K562 (cell line): ENCODE data around the gene ZNF513. TPM values are rescaled to one million over a fixed set of nuclear protein-coding genes. Genes with fewer than 3 reads are reported as not detected.

Source experiments
- CBX1 ChIP-seq: sonication (generic); IDR thresholded peaks from 2 replicates; pipeline ENCODE4 v1.6.1; 2016; ENCODE audit warnings: antibody characterized with exemption, low read depth, mild to moderate bottlenecking
- CREM ChIP-seq: IDR thresholded peaks from 2 replicates; pipeline ENCODE4 v1.6.1; 2014; ENCODE audit warnings: antibody characterized with exemption, low read depth
- E2F8 ChIP-seq: fragments of 450-650 bp; IDR thresholded peaks from 2 replicates; pipeline ENCODE4 v1.7.1; 2018; ENCODE audit warnings: mild to moderate bottlenecking, low read depth; ENCODE audit not compliant: partially characterized antibody
- FOXJ3 ChIP-seq: sonication (generic); formaldehyde crosslinking; IDR thresholded peaks from 2 replicates; pipeline ENCODE4 v1.4.0; 2020; ENCODE audit warnings: mild to moderate bottlenecking, missing genetic modification reagents
- GTF3C2 ChIP-seq: IDR thresholded peaks from 3 replicates; pipeline ENCODE4 v1.6.1; 2011; ENCODE audit warnings: borderline replicate concordance, mild to moderate bottlenecking, moderate library complexity; ENCODE audit not compliant: insufficient read length; ENCODE audit errors: extremely low read depth
- HEY1 ChIP-seq: fragments of 250-450 bp; sonication (Bioruptor Pico); IDR thresholded peaks from 2 replicates; pipeline ENCODE4 v1.5.0; 2020; ENCODE audit warnings: mild to moderate bottlenecking, moderate library complexity, borderline replicate concordance
- NFE2 ChIP-seq: IDR thresholded peaks from 2 replicates; pipeline ENCODE4 v1.6.1; 2014; ENCODE audit warnings: antibody characterized with exemption, low read depth
- NFE2L1 ChIP-seq: fragments of 450-650 bp; IDR thresholded peaks from 2 replicates; pipeline ENCODE4 v1.6.1; 2016; ENCODE audit warnings: missing genetic modification characterization, low read depth, mild to moderate bottlenecking, missing compliant biosample characterization, moderate library complexity, borderline replicate concordance
- POLR2G ChIP-seq: fragments of 200-400 bp; formaldehyde crosslinking; IDR thresholded peaks from 2 replicates; pipeline ENCODE4 v1.6.1; 2017; ENCODE audit warnings: low read depth, mild to moderate bottlenecking, antibody characterized with exemption, low read length, moderate library complexity
- SMARCE1 ChIP-seq: fragments of 450-650 bp; IDR thresholded peaks from 2 replicates; pipeline ENCODE4 v1.7.1; 2016; ENCODE audit warnings: mild to moderate bottlenecking
- SP1 ChIP-seq: sonication (generic); formaldehyde crosslinking; IDR thresholded peaks from 2 replicates; pipeline ENCODE4 v1.8.1; 2022; ENCODE audit warnings: mild to moderate bottlenecking, missing genetic modification reagents
- TCF7 ChIP-seq: sonication (generic); IDR thresholded peaks from 2 replicates; pipeline ENCODE4 v1.6.1; 2016; ENCODE audit warnings: antibody characterized with exemption, borderline replicate concordance
- ZNF239 ChIP-seq: fragments of 250-450 bp; sonication (Bioruptor Pico); IDR thresholded peaks from 2 replicates; pipeline ENCODE4 v1.4.0; 2020; ENCODE audit warnings: mild to moderate bottlenecking
- polyA plus RNA-seq, 8 experiments: library from polyadenylated mRNA; depleted of rRNA in 4 of 8; stranded (reverse) in 5 of 8; unstranded in 3 of 8; fragments of >200 nt; fragmentation: Nextera tagmentation in 2 of 8; fragmentation: Illumina TruSeq in 1 of 8; extraction: Ambion mirVana in 2 of 8; extraction: Trizol in 1 of 8; gene quantifications; 2 replicates each; pipeline versions ENCODE4 v1.2.1 to v1.2.3, GENCODE V29; 2011 to 2014; ENCODE audit warnings: inconsistent platforms in 1 of 8, missing spikeins in 1 of 8
- total RNA-seq, 7 experiments: library from RNA; depleted of rRNA in 6 of 7; stranded (reverse); fragments of >200 nt in 6 of 7; fragmentation: Illumina TruSeq in 2 of 7; extraction: Trizol in 2 of 7; gene quantifications; 2 replicates each; pipeline versions ENCODE4 v1.2.1 to v1.2.3, GENCODE V29; 2011 to 2021; ENCODE audit warnings: low replicate concordance in 1 of 7
- TF ChIP-seq, protein P1 (sequence below): fragments of 450-650 bp; IDR thresholded peaks from 2 replicates; pipeline ENCODE4 v1.6.1; 2017; ENCODE audit warnings: antibody characterized with exemption
- TF ChIP-seq, protein P2 (sequence below): fragments of 250-450 bp; sonication (Bioruptor Pico); IDR thresholded peaks from 2 replicates; pipeline ENCODE4 v1.5.1; 2021; ENCODE audit warnings: mild to moderate bottlenecking
- TF ChIP-seq, protein P3 (sequence below): fragments of 450-650 bp; IDR thresholded peaks from 2 replicates; pipeline ENCODE4 v1.7.0; 2016; ENCODE audit warnings: borderline replicate concordance

Gene ZNF513
- total and polyA plus RNA-seq, 9 of the 15 experiments (the other 6 are each of a cell fraction or from before 2014, with no cell fraction given), result 0.04 to 13.6 (median 4.4) TPM

GRCh38 chr2:27356382-27357181 is 24.0 kb downstream of the ZNF513 start, which contains the start of gene GTF3C2 (continued):
- TF ChIP-seq E2F8 (peak; percentile 85), NFE2 (no peak), FOXJ3 (CRISPR knock-in tag) (no peak), GTF3C2 (no peak), ZNF239 (no peak), POLR2G (peak; percentile 90), SMARCE1 (peak; percentile 43; the same call in 1 of the 2 replicates), CBX1 (no peak), CREM (peak; percentile 98), HEY1 (CRISPR knock-in tag) (no peak), NFE2L1 (no peak), SP1 (peak; percentile 76), TCF7 (0 out of 2 replicates have a peak, but pooled peaks have one; percentile 24)
- TF ChIP-seq, protein P1, sequence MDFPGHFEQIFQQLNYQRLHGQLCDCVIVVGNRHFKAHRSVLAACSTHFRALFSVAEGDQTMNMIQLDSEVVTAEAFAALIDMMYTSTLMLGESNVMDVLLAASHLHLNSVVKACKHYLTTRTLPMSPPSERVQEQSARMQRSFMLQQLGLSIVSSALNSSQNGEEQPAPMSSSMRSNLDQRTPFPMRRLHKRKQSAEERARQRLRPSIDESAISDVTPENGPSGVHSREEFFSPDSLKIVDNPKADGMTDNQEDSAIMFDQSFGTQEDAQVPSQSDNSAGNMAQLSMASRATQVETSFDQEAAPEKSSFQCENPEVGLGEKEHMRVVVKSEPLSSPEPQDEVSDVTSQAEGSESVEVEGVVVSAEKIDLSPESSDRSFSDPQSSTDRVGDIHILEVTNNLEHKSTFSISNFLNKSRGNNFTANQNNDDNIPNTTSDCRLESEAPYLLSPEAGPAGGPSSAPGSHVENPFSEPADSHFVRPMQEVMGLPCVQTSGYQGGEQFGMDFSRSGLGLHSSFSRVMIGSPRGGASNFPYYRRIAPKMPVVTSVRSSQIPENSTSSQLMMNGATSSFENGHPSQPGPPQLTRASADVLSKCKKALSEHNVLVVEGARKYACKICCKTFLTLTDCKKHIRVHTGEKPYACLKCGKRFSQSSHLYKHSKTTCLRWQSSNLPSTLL, result no peak
- TF ChIP-seq, protein P2, sequence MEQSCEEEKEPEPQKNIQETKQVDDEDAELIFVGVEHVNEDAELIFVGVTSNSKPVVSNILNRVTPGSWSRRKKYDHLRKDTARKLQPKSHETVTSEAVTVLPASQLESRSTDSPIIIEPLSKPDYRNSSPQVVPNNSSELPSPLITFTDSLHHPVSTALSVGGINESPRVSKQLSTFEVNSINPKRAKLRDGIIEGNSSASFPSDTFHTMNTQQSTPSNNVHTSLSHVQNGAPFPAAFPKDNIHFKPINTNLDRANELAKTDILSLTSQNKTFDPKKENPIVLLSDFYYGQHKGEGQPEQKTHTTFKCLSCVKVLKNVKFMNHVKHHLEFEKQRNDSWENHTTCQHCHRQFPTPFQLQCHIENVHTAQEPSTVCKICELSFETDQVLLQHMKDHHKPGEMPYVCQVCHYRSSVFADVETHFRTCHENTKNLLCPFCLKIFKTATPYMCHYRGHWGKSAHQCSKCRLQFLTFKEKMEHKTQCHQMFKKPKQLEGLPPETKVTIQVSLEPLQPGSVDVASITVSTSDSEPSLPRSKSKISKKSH (CRISPR knock-in tag), result no peak
- TF ChIP-seq, protein P3, sequence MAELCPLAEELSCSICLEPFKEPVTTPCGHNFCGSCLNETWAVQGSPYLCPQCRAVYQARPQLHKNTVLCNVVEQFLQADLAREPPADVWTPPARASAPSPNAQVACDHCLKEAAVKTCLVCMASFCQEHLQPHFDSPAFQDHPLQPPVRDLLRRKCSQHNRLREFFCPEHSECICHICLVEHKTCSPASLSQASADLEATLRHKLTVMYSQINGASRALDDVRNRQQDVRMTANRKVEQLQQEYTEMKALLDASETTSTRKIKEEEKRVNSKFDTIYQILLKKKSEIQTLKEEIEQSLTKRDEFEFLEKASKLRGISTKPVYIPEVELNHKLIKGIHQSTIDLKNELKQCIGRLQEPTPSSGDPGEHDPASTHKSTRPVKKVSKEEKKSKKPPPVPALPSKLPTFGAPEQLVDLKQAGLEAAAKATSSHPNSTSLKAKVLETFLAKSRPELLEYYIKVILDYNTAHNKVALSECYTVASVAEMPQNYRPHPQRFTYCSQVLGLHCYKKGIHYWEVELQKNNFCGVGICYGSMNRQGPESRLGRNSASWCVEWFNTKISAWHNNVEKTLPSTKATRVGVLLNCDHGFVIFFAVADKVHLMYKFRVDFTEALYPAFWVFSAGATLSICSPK, result no peak
